Heart left ventricle (tissue), 16 donors: ENCODE results near the gene SLC24A4. TPM values are rescaled to one million over a fixed set of nuclear protein-coding genes. Genes with fewer than 3 reads are reported as not detected.

ENCODE experiments used
- ATAC-seq, 4 donors: fragments of 200-7000 bp; cut with Tn5 transposase; one replicate each; pipeline ENCODE4 v1.9.1; 2020 to 2022; ENCODE audit warnings: moderate library complexity in 4 of 4, mild to moderate bottlenecking in 3 of 4, moderate number of reproducible peaks in 1 of 4
- DNase-seq, 5 donors: peaks; one replicate each; pipeline ENCODE4 v3.0.0-alpha.2; 2020
- H3K27ac ChIP-seq, 12 donors: fragments of 200-600 bp; sonication (generic) in 4 of 12; one replicate each; pipeline versions ENCODE4 v1.5.0 to v1.8.0; 2016 to 2022; ENCODE audit warnings: mild to moderate bottlenecking in 2 of 12
- H3K27me3 ChIP-seq, 9 donors: fragments of 200-600 bp; sonication (generic) in 2 of 9; one replicate each; pipeline versions ENCODE4 v1.5.1 to v1.8.0; 2016 to 2022; ENCODE audit warnings: mild to moderate bottlenecking in 3 of 9
- H3K36me3 ChIP-seq, 9 donors: fragments of 200-600 bp; sonication (generic) in 2 of 9; one replicate each; pipeline versions ENCODE4 v1.5.0 to v1.8.0; 2018 to 2022; ENCODE audit warnings: mild to moderate bottlenecking in 2 of 9
- H3K4me1 ChIP-seq, 12 donors: fragments of 200-600 bp; sonication (generic) in 4 of 12; one replicate each; pipeline versions ENCODE4 v1.5.0 to v1.8.0; 2016 to 2022; ENCODE audit warnings: mild to moderate bottlenecking in 3 of 12
- H3K4me3 ChIP-seq, 12 donors: fragments of 200-600 bp; sonication (generic) in 4 of 12; one replicate each; pipeline versions ENCODE4 v1.5.0 to v1.8.0; 2017 to 2022; ENCODE audit warnings: mild to moderate bottlenecking in 9 of 12, moderate library complexity in 4 of 12
- H3K9me3 ChIP-seq, 12 donors: fragments of 200-600 bp; sonication (generic) in 4 of 12; one replicate each; pipeline versions ENCODE4 v1.5.0 to v1.8.0; 2016 to 2022; ENCODE audit warnings: mild to moderate bottlenecking in 1 of 12
- POLR2A ChIP-seq, 2 donors: fragments of 450-650 bp; IDR thresholded peaks; one replicate each; pipeline ENCODE4 v1.6.1; 2017; ENCODE audit warnings: antibody characterized with exemption in 2 of 2, mild to moderate bottlenecking in 2 of 2, moderate library complexity in 2 of 2
- WGBS, 4 donors: extraction: QIAGEN DNeasy Blood & Tissue Kit in 2 of 4; methylation state at CpG; one replicate each; pipeline versions ENCODE4 v1.1.5 to v1.1.7; 2013 to 2018; 5-methylcytosine and 5-hydroxymethylcytosine counted together
- intact Hi-C, 10 donors: fragments of 100-400 bp; cut with DNase I; formaldehyde crosslinking; loops; one replicate each; pipeline versions ENCODE4 v1.11.1 to v1.14.2; 2022
- polyA plus RNA-seq, 2 donors: library from polyadenylated mRNA; stranded (reverse); fragments of 200-250 nt; gene quantifications; one replicate each; pipeline ENCODE4 v1.2.3, GENCODE V29; 2013
- total RNA-seq, 9 donors: library from RNA; depleted of rRNA in 2 of 9; stranded (reverse); fragments of >200 nt in 2 of 9; fragmentation: NEBNext Ultra II Directional in 3 of 9; extraction: Animal tissue kit (Norgen Biotek cat#: 25700) in 3 of 9; gene quantifications; one replicate each; pipeline versions ENCODE4 v1.1.0 to v1.2.4, GENCODE V29; 2016 to 2023
- TF ChIP-seq, protein P1 (sequence below), 12 donors: fragments of 200-600 bp; sonication (generic) in 4 of 12; IDR thresholded peaks; one replicate each; pipeline versions ENCODE4 v1.5.0 to v1.8.0; 2018 to 2022; ENCODE audit warnings: antibody characterized with exemption in 12 of 12, mild to moderate bottlenecking in 5 of 12
- donor health status: ischemic (EF 13 %, LVEDD 7.1; RV severe dilation, severe dysfunction).
- donor health status: healthy with polysubstance abuse.
- donor health status: DM: no; HTN: yes; CAD: no.
- donor health status: DM: no; HTN: no; CAD: no.
- donor health status: ischemic (EF 25% LVEDD 6.9; RV normal size, moderate dysfunction).
- donor health status: ischemic (EF 25% LVEDD 5.7; RV mildly dilated, moderate dysfunction).
- donor health status: healthy.
- donor health status: DM: yes; HTN: yes; CAD: no.
- donor health status: ischemic (EF 35%, LVEDD 5.7; RV mildly dilated, moderate dysfunction).
- donor health status: nonischemic (EF 11% LVEDD 7.7; RV severe dilation, severe dysfunction).
- donor health status: DM: yes; HTN: yes; CAD: no.
- donor health status: PGD.
- donor health status: ischemic (EF 29% LVEDD 5.4; RV normal size, mild dysfunction).
- donor health status: nonischemic (EF 23%, LVEDD 6.1; RV moderate dilation, normal function).

Gene SLC24A4
- total and polyA plus RNA-seq, 11 donors = 0.05 to 1.6 (median 0.23) TPM

DNA sequence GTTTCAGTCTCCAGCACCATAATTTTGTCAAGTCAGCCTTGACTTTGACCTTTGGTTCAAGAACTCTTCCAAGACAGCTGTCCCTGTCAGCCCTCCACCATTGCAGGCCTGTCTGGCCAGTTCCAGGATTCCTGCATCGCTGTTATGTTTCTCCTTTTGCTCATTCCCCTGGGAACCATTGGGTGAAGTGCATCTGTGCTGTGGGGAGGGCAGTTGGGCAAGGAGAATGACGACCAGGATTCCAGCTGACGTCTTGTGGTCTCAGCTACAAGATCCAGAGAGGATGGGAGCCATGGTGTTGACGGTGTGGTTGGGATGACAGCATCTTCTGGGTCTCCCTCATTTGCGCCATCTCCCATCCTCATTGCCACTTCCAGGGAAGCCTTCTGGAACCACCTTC, 45.9 kb upstream of the SLC24A4 start:
- Histone ChIP-seq H3K27ac (no peak overlapping the region), H3K9me3 (peaks cover 0 to 6% (median 0%) of the 10 kb centered on the region in 12 donors), H3K27me3 (peaks cover 0 to 28% (median 0%) of the 10 kb centered on the region in 9 donors), H3K4me1 (no peaks in the 10 kb centered on the region), H3K4me3 (no peak overlapping the region), H3K36me3 (no peaks in the 10 kb centered on the region)
- TF ChIP-seq, protein P1, sequence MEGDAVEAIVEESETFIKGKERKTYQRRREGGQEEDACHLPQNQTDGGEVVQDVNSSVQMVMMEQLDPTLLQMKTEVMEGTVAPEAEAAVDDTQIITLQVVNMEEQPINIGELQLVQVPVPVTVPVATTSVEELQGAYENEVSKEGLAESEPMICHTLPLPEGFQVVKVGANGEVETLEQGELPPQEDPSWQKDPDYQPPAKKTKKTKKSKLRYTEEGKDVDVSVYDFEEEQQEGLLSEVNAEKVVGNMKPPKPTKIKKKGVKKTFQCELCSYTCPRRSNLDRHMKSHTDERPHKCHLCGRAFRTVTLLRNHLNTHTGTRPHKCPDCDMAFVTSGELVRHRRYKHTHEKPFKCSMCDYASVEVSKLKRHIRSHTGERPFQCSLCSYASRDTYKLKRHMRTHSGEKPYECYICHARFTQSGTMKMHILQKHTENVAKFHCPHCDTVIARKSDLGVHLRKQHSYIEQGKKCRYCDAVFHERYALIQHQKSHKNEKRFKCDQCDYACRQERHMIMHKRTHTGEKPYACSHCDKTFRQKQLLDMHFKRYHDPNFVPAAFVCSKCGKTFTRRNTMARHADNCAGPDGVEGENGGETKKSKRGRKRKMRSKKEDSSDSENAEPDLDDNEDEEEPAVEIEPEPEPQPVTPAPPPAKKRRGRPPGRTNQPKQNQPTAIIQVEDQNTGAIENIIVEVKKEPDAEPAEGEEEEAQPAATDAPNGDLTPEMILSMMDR (IDR thresholded peaks at IDR 0.05) = no peak
- TF ChIP-seq POLR2A (IDR thresholded peaks at IDR 0.05) = no peak
- intact Hi-C loops = no loop called here
- DNase-seq (no peak), ATAC-seq (no peak)
- WGBS, 4 donors = 78 to 81% (median 80%) methylated on average over 5 of the region's 5 CpGs

- H3K9me3 ChIP-seq = peaks cover 0 to 6% (median 0%) of the 10 kb centered on the region in 12 donors
- H3K27ac ChIP-seq = no peak overlapping the region
- 73 to 80% (median 75%) methylated on average over 4 of the region's 4 CpGs for WGBS, 4 donors
- no peaks in the 10 kb centered on the region for H3K4me1 ChIP-seq
- no peak for TF ChIP-seq POLR2A (IDR thresholded peaks at IDR 0.05)
- TF ChIP-seq, protein P1 (IDR thresholded peaks at IDR 0.05) = no peak
- ATAC-seq (no peak), DNase-seq (no peak)
- intact Hi-C loops = no loop called here
- H3K27me3 ChIP-seq = peaks cover 0 to 7% (median 0%) of the 10 kb centered on the region in 9 donors
- no peak overlapping the region for H3K4me3 ChIP-seq
- H3K36me3 ChIP-seq = no peaks in the 10 kb centered on the region
These were observed 42.3 kb upstream of the SLC24A4 start for GRCh38 chr14:92280554-92281262.

- ATAC-seq (no peak), DNase-seq (no peak)
- Histone ChIP-seq H3K4me1 (no peaks in the 10 kb centered on the region), H3K4me3 (no peak overlapping the region), H3K27me3 (peaks cover 0 to 8% (median 0%) of the 10 kb centered on the region in 9 donors), H3K36me3 (no peaks in the 10 kb centered on the region), H3K9me3 (peaks cover 0 to 6% (median 0%) of the 10 kb centered on the region in 12 donors), H3K27ac (no peak overlapping the region)
- TF ChIP-seq, protein P1 (IDR thresholded peaks at IDR 0.05) = no peak
- no peak for TF ChIP-seq POLR2A (IDR thresholded peaks at IDR 0.05)
- WGBS, 4 donors = 85 to 91% (median 88%) methylated on average over 2 of the region's 2 CpGs
- intact Hi-C loops = no loop called here
These were observed 40.3 kb upstream of the SLC24A4 start for GRCh38 chr14:92282669-92283068.

DNA sequence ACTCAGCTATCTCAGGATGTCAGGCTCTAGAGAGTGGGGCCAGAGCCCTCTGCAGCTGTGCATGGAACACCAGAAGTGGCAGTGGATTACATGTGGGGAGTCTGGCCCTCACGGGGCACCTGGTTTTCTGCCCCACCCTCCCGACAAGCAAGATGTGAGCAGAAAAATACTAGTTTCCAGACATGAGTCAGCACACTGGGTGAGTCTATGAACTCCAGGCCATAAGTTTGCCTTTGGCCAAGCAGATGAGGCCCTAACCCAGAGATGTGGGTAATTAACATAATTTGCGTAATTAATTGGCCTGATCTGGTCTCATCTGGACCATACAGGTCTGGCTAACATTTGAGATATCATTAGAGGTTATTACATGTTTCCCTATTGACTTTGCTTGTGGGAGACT, 37.7 kb upstream of the SLC24A4 start:
- intact Hi-C loops = no loop called here
- TF ChIP-seq, protein P1 (IDR thresholded peaks at IDR 0.05) = no peak
- peaks cover 0 to 6% (median 0%) of the 10 kb centered on the region in 12 donors for H3K9me3 ChIP-seq
- peaks cover 0 to 20% (median 8%) of the 10 kb centered on the region in 9 donors for H3K27me3 ChIP-seq
- ATAC-seq (no peak), DNase-seq (no peak)
- WGBS, 4 donors = 86 to 97% (median 92%) methylated on average over 3 of the region's 3 CpGs
- no peak overlapping the region for H3K27ac ChIP-seq
- H3K36me3 ChIP-seq = no peaks in the 10 kb centered on the region
- H3K4me3 ChIP-seq = no peak overlapping the region
- H3K4me1 ChIP-seq = no peaks in the 10 kb centered on the region
